Gastrocnemius medialis (tissue), 4 donors: Measurements from ENCODE around the gene EXOG.

Experiments
- POLR2A ChIP-seq, 2 donors: fragments of 450-650 bp; IDR thresholded peaks; one replicate each; pipeline ENCODE4 v1.6.1; 2017; ENCODE audit warnings: antibody characterized with exemption in 2 of 2, mild to moderate bottlenecking in 2 of 2, moderate library complexity in 2 of 2
- TF ChIP-seq, protein P1 (sequence below), 5 experiments: fragments of 450-650 bp in 3 of 5; fragments of 200-600 bp in 2 of 5; sonication (generic) in 2 of 5; IDR thresholded peaks in 4 of 5; conservative IDR thresholded peaks in 1 of 5; 1 replicate in 4 of 5; 2 replicates in 1 of 5; pipeline ENCODE4 v1.5.1; 2016 to 2019; ENCODE audit warnings: antibody characterized with exemption in 5 of 5, mild to moderate bottlenecking in 3 of 5, moderate library complexity in 3 of 5

DNA sequence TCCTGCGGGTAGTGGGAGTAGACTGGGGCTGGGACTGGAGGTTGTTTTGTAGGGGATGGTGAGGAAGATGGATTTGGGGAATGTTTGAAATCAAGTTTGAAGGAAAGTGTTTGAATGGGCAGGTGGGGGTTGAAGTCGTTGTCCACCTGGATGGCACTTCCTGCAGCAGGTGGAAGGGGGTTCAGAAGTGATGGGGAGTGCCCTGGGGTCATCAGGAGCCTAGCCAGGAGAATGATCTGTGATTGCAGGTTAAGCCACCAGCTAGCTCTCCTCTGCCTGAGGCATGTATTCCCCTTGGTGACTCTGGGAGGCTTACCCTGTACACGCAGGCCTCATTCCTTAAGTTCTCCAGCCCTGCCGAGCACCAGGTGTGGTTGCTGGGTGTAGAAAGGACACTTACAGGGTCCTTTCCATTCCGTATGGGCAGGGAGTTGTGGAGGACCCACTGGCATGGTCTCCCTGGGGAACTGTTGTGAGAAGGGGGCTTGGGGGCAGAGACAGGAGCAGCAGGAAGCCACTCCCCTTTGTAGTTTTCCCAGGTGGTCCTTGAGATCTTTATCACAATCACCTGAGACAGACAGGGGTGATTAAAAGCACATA lies 19.9 kb upstream of the EXOG start:
- TF ChIP-seq, protein P1, sequence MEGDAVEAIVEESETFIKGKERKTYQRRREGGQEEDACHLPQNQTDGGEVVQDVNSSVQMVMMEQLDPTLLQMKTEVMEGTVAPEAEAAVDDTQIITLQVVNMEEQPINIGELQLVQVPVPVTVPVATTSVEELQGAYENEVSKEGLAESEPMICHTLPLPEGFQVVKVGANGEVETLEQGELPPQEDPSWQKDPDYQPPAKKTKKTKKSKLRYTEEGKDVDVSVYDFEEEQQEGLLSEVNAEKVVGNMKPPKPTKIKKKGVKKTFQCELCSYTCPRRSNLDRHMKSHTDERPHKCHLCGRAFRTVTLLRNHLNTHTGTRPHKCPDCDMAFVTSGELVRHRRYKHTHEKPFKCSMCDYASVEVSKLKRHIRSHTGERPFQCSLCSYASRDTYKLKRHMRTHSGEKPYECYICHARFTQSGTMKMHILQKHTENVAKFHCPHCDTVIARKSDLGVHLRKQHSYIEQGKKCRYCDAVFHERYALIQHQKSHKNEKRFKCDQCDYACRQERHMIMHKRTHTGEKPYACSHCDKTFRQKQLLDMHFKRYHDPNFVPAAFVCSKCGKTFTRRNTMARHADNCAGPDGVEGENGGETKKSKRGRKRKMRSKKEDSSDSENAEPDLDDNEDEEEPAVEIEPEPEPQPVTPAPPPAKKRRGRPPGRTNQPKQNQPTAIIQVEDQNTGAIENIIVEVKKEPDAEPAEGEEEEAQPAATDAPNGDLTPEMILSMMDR (IDR thresholded peaks at IDR 0.05 in 4 of 5, conservative IDR thresholded peaks at IDR 0.05 in 1 of 5) = no peak
- no peak for TF ChIP-seq POLR2A (IDR thresholded peaks at IDR 0.05)
